GM12864 (cell line): ENCODE measurements around the gene KATNIP.

Experiments used
- DNase-seq: peaks from one replicate; pipeline ENCODE4 v3.0.0-alpha.2; 2011; ENCODE audit warnings: low read depth
- H3K4me3 ChIP-seq: 2 replicates; pipeline ENCODE4 v1.5.1; 2011; ENCODE audit warnings: mild to moderate bottlenecking, low read depth, low read length, control low read depth
- TF ChIP-seq, protein P1 (sequence below): IDR thresholded peaks from 2 replicates; pipeline ENCODE4 v1.5.1; 2011; ENCODE audit warnings: low read depth, mild to moderate bottlenecking, moderate library complexity, low read length, control low read depth, inconsistent platforms; ENCODE audit errors: missing control alignments

Gene KATNIP

DNA sequence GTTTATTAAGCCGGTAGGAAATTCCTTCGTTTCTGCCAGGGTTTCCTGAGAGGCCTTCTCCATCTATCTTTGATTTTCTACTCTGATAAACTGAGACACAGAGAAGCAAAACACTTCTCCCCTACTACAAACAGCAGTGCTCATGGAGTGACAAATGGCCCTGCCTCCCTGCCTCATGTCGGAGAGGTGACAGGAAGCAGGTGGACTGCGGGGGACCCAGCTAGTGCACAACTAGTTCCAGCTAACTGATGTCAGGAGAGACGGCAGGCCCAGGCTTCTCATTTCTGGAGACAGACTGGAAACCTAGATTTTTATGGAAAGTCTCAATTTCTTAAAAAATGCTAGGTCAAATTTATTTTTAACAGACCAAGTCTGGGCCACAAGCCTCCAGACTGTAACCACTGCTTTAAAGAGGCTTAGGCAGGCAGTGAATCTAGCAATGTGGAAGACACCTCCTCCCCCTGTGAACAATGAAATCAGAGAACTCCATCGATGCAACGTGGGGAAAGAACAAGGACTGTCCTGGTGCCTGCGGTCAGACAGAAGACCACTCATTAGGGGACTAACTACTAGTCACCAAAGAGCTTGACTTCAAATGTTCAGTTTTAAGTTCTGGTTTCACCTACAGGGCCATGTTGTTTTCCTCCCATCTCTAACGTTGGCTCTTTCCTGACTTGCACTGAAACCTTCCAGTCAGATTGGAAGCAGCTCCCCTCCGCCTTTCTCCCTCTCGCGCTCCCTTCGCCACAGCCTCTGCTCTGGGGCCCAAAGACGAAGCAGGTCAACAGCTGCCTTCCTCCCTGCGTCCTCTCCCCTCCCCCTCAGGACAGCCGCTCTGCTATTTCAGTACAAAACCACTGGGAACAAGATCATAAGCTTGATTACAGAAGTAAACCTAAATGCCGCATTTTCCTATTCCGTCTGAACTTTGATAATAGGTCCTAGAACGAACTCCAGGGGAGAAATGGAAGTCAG, 17.8 kb upstream of the KATNIP start:
- DNase-seq = no peak
- TF ChIP-seq, protein P1, sequence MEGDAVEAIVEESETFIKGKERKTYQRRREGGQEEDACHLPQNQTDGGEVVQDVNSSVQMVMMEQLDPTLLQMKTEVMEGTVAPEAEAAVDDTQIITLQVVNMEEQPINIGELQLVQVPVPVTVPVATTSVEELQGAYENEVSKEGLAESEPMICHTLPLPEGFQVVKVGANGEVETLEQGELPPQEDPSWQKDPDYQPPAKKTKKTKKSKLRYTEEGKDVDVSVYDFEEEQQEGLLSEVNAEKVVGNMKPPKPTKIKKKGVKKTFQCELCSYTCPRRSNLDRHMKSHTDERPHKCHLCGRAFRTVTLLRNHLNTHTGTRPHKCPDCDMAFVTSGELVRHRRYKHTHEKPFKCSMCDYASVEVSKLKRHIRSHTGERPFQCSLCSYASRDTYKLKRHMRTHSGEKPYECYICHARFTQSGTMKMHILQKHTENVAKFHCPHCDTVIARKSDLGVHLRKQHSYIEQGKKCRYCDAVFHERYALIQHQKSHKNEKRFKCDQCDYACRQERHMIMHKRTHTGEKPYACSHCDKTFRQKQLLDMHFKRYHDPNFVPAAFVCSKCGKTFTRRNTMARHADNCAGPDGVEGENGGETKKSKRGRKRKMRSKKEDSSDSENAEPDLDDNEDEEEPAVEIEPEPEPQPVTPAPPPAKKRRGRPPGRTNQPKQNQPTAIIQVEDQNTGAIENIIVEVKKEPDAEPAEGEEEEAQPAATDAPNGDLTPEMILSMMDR = no peak

DNA sequence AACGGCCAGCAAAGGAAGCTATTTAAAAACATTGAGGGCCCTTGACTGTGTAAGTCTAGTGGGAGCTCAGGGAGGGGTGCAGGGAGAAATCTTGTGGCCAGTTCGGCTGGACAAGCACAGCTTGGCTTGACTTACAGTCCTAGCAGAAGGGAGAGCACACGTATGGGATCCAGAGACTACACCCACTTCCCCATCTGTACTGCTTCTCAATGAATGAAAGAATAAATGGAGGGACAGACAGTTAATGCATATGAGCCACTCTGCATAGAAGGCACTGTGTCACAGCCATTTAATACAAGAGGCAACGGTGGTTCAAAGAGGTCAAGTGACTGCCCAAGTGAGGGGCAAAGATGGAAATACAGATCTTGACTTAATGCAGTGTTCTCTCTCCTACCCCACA, 15.7 kb upstream of the KATNIP start:
- TF ChIP-seq, protein P1 = no peak
- DNase-seq = no peak
- H3K4me3 ChIP-seq = no peak overlapping the region

More for the DNA sequence above, 17.8 kb upstream of the KATNIP start:
- H3K4me3 ChIP-seq = no peak overlapping the region

DNA sequence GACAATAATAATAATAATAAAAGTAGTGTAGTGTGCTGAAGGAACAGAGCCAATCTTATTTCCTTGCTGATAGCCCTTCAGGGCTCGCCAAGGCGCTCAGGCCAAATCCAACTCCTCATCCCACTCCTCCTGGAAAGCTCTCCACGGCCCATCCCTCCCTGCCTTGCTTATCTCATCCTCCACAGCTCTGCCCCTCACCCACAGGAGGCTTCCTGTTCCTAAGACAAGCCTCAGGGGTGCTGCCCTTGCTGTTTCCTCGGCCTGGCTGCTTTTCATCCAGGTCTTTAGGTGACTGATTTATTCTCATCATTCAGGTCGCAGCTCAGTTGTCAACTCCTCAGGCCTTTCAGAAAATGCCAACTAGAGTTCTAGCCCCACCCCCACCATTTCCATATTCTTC, 11.4 kb upstream of the KATNIP start:
- no peak overlapping the region for H3K4me3 ChIP-seq
- DNase-seq = no peak
- TF ChIP-seq, protein P1 = no peak

DNA sequence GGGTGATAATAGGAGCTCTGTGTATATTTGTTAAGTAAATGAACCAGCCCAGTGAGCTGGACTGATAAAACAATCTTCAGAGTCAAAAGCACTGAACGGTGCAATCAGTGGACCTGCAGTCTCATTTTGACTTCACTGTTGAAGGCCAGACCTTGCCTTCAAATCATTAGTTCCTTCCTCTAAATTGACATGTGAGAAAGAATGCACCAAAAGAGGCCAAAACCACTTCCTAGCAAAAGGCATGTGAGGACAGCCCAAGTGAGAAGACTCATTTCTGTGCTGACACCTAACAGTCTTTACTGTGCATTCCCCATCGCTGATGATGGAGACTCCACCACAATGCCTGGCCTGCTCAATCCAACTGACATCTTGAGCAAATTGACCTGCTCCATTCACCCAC, 10.8 kb upstream of the KATNIP start:
- DNase-seq = no peak
- TF ChIP-seq, protein P1 = no peak

DNA sequence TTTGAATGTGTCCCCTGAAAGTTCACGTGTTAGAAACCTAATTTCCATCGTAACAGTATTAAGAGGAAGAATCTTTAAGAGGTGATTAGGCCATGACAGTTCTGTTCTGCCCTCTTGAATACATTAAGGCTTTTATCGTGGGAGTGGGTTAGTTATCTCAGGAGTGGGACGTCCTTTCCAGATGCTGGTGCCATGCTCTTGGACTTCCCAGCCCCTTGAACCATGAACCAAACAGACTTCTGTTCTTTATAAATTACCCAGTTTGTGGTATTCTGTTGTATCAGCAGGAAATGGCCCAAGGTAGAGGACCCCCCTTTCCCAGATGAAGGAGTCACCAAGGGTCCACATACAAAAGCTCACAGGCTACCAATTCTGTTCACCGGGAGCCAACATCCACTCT, 10.3 kb upstream of the KATNIP start:
- TF ChIP-seq, protein P1 = no peak

More for the DNA sequence above, 10.8 kb upstream of the KATNIP start:
- no peak overlapping the region for H3K4me3 ChIP-seq

DNA sequence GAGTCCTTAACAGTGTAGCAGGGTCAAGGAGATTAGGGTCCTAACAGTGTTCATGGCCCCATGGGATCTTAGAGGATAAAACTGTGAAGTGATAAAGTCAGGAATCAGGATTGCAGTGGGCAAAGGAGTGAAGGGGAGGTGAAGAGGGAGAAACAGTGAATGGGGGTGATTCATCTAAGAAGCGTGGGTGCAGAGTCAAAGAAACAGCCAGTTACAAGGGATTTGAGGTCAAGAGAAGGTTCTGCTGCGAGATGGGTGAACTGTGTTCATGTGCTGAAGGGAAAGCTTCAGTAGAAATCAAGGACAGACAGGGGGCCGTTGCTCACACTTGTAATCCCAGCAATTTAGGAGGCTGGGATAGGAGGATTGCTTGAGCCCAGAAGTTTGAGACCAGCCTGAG, 6.1 kb upstream of the KATNIP start:
- no peak overlapping the region for H3K4me3 ChIP-seq
- DNase-seq = no peak
- TF ChIP-seq, protein P1 = no peak

More for the DNA sequence above, 10.3 kb upstream of the KATNIP start:
- no peak for DNase-seq
- H3K4me3 ChIP-seq = no peak overlapping the region
